ENCODE results near the gene CHST7. TPM values are rescaled to one million over a fixed set of nuclear protein-coding genes. Genes with fewer than 3 reads are reported as not detected.

CHST7 gene
- total and polyA plus RNA-seq, 10 of the 15 experiments (the other 5 are each of a cell fraction or from before 2014, with no cell fraction given) = 0.58 to 11.0 (median 5.4) TPM

GRCh38 chrX:46551494-46552128 is 22.0 kb upstream of the CHST7 start (continued):
- no peak for TF ChIP-seq IRF3 (IDR thresholded peaks at IDR 0.05)
- TF ChIP-seq ZBTB33 (IDR thresholded peaks at IDR 0.05) = no peak
- no peak for TF ChIP-seq RAD21 (IDR thresholded peaks at IDR 0.05; ENCODE audit: insufficient read depth, low read depth, low read length)
- TF ChIP-seq KAT2A (conservative IDR thresholded peaks at IDR 0.05; ENCODE audit: control insufficient read depth, low read depth, low read length) = no peak
- TF ChIP-seq SUPT20H (IDR thresholded peaks at IDR 0.05; ENCODE audit: borderline replicate concordance, control insufficient read depth, low read depth, low read length) = no peak
- no peak for TF ChIP-seq NFYB (IDR thresholded peaks at IDR 0.05; ENCODE audit: insufficient read depth, low read depth, low read length)

- H3K79me2 ChIP-seq (ENCODE audit: control insufficient read depth, insufficient read depth, low read length) = no peaks in the 10 kb centered on the region; the same call in 1 of the 2 replicates
- 60% methylated on average over 5 of the region's 5 CpGs for WGBS (ENCODE audit: insufficient coverage, insufficient replicate concordance, low lambda C conversion rate, missing lambda C conversion rate)
- H3K27ac ChIP-seq (ENCODE audit: control insufficient read depth, insufficient read depth) = no peak overlapping the region
- RAD21 ChIA-PET (ENCODE audit: unreplicated experiment) = no interaction called here
- no peak overlapping the region for H3K9ac ChIP-seq (ENCODE audit: control insufficient read depth, insufficient read depth, low read length)
- POLR2A ChIA-PET = no interaction called here
- no TSS peak for BruUV-seq (replicated peaks)
- DNase-seq (ENCODE audit: low read depth, low spot score) (no peak), FAIRE-seq (no peak), ATAC-seq (no peak)
- H3K27me3 ChIP-seq (replicated peaks in 1 of 2; ENCODE audit: control insufficient read depth in 2 of 2, insufficient read depth in 2 of 2, low read length in 1 of 2) = no peaks in the 10 kb centered on the region
- intact Hi-C loops (cut with micrococcal nuclease; ENCODE audit: unreplicated experiment) (loop anchor here (2.0 to 10.0 kb wide), 3 partner anchors 89 to 411 kb away; no protein-coding TSS in a partner anchor), in situ Hi-C loops (cut with MboI) (loop anchor here (10.0 kb wide), 1 partner anchor 241 kb away; no protein-coding TSS in a partner anchor)
- no peaks in the 10 kb centered on the region for H4K20me1 ChIP-seq (ENCODE audit: control insufficient read depth, insufficient read depth)
- H3K4me3 ChIP-seq = no peak overlapping the region
- CTCF ChIA-PET = interaction anchor here (0.6 to 4.1 kb wide), 6 partner anchors 19 to 243 kb away, joined by 3 to 42 read pairs (median 4); no protein-coding TSS in a partner anchor
- no peak overlapping the region for H2AFZ ChIP-seq (ENCODE audit: control insufficient read depth, low read depth, low read length)
- H3K4me2 ChIP-seq (ENCODE audit: control insufficient read depth, insufficient read depth) = no peak overlapping the region
- no peaks in the 10 kb centered on the region for H3K4me1 ChIP-seq (ENCODE audit: control insufficient read depth, insufficient read depth, low read length)
- no peaks in the 10 kb centered on the region for H3K36me3 ChIP-seq (ENCODE audit: control insufficient read depth in 2 of 2, insufficient read depth in 2 of 2, low read length in 1 of 2)
- H3K9me3 ChIP-seq (replicated peaks; ENCODE audit: control insufficient read depth, insufficient read depth, low read length) = no peaks in the 10 kb centered on the region
- SMC1A ChIA-PET (ENCODE audit: uncharacterized antibody, unreplicated experiment) = interaction anchor here (1.0 to 1.7 kb wide), 3 partner anchors 19 to 243 kb away, joined by 4 to 16 read pairs (median 11); no protein-coding TSS in a partner anchor
- TF ChIP-seq TARDBP (IDR thresholded peaks at IDR 0.05; ENCODE audit: borderline replicate concordance) (no peak), RUNX3 (IDR thresholded peaks at IDR 0.05; ENCODE audit: low read length) (no peak), KAT2A (conservative IDR thresholded peaks at IDR 0.05; ENCODE audit: control insufficient read depth, low read depth, low read length) (no peak), MEF2A (IDR thresholded peaks at IDR 0.05; ENCODE audit: insufficient read depth, low read depth, low read length) (no peak), CUX1 (IDR thresholded peaks at IDR 0.05; ENCODE audit: insufficient replicate concordance, low read depth, low read length) (no peak), HDGF (IDR thresholded peaks at IDR 0.05) (no peak), EED (IDR thresholded peaks at IDR 0.05; ENCODE audit: low read depth) (no peak), SREBF1 (IDR thresholded peaks at IDR 0.05; ENCODE audit: low read length) (no peak), CHD1 (IDR thresholded peaks at IDR 0.05; ENCODE audit: low read depth, low read length) (no peak)
These were observed 19.6 kb upstream of the CHST7 start for GRCh38 chrX:46553935-46554334.

Data from GM12878 (cell line).